Vagina (tissue), 2 donors: ENCODE measurements around the gene TNFRSF21. TPM values are rescaled to one million over a fixed set of nuclear protein-coding genes. Genes with fewer than 3 reads are reported as not detected.
"Not testable (repeated sequence)": the region's sequence is repeated elsewhere in the genome, so short reads cannot be mapped to it uniquely, and the experiment has no call there.

Source experiments
- DNase-seq, 2 donors: peaks; one replicate each; pipeline ENCODE4 v3.0.0-alpha.2; 2017; ENCODE audit errors: extremely low spot score in 2 of 2
- H3K27ac ChIP-seq: fragments of 200-600 bp; sonication (generic); one replicate; pipeline ENCODE4 v1.5.1; 2019
- H3K27me3 ChIP-seq: fragments of 200-600 bp; sonication (generic); one replicate; pipeline ENCODE4 v1.5.1; 2019
- H3K36me3 ChIP-seq, 2 donors: fragments of 200-600 bp; sonication (generic); one replicate each; pipeline ENCODE4 v1.5.1; 2017 to 2019
- H3K4me1 ChIP-seq: fragments of 200-600 bp; sonication (generic); one replicate; pipeline ENCODE4 v1.5.1; 2019
- H3K4me3 ChIP-seq, 2 donors: fragments of 200-600 bp; sonication (generic); 1 replicate in 1 of 2; 2 replicates in 1 of 2; pipeline ENCODE4 v1.5.1; 2016 to 2019
- H3K9me3 ChIP-seq: fragments of 200-600 bp; sonication (generic); one replicate; pipeline ENCODE4 v1.5.1; 2019
- POLR2A ChIP-seq, 2 donors: fragments of 450-650 bp; IDR thresholded peaks; one replicate each; pipeline ENCODE4 v1.6.1; 2017; ENCODE audit warnings: antibody characterized with exemption in 2 of 2, mild to moderate bottlenecking in 2 of 2, moderate library complexity in 2 of 2
- POLR2AphosphoS5 ChIP-seq, 2 donors: sonication (generic); formaldehyde crosslinking; IDR thresholded peaks; one replicate each; pipeline ENCODE4 v1.9.0; 2017; ENCODE audit warnings: antibody characterized with exemption in 2 of 2, mild to moderate bottlenecking in 2 of 2, low read depth in 1 of 2; ENCODE audit not compliant: insufficient read depth in 1 of 2
- intact Hi-C: fragments of 100-400 bp; cut with DNase I; formaldehyde crosslinking; loops from one replicate; pipeline ENCODE4 v1.15.1; 2023
- total RNA-seq: library from RNA; depleted of rRNA; stranded (reverse); fragments of >200 nt; gene quantifications from one replicate; pipeline ENCODE4 v1.2.3, GENCODE V29; 2016
- TF ChIP-seq, protein P1 (sequence below), 3 experiments: fragments of 450-650 bp in 2 of 3; fragments of 200-600 bp in 1 of 3; sonication (generic) in 1 of 3; IDR thresholded peaks; one replicate each; pipeline ENCODE4 v1.5.1; 2017 to 2019; ENCODE audit warnings: antibody characterized with exemption in 3 of 3, mild to moderate bottlenecking in 2 of 3, moderate library complexity in 2 of 3

Gene TNFRSF21
- total RNA-seq, 1 donor from 2014 or later: 30.4 TPM

DNA sequence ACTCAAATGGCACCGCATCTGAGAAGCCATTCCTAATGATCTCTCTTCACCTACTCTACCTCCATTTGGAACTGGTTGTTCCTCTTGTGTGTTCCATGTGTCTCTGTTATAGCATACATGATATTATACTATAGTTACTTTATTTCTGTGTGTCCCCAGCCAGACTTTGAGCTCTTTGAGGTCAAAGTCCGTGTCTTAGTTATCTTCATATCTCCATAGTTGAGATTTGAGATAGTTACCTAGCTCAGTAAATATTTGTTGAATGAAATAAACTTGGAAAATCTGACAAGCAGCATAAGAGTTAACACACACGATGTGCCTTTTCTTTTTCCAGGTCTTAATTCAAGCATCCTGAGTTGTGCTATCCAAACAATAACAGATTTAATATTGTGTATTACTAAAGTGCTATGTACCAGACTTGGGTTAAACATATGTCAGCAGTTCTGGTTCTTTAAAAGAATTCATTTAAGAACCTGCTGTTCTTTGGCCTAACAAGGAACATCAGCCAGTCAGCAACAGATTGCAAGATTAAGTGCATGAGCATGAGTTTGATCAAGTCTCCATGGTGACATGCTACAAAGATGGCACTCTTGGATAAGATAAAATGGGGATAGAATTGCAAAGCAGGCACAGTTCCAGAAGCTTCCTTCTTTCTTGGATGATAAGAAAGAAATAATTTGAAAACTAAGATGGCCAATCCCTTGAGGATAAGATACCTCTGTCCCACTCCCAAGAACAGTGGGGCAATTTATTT lies 8.7 kb upstream of the TNFRSF21 start:
- H3K27ac ChIP-seq: no peak overlapping the region
- no peaks in the 10 kb centered on the region for H3K9me3 ChIP-seq
- H3K27me3 ChIP-seq: no peaks in the 10 kb centered on the region
- H3K4me3 ChIP-seq: no peak overlapping the region
- H3K36me3 ChIP-seq: no peaks in the 10 kb centered on the region
- TF ChIP-seq POLR2AphosphoS5 (IDR thresholded peaks at IDR 0.05; ENCODE audit: insufficient read depth in 1 of 2, low read depth in 1 of 2): no peak
- TF ChIP-seq, protein P1, sequence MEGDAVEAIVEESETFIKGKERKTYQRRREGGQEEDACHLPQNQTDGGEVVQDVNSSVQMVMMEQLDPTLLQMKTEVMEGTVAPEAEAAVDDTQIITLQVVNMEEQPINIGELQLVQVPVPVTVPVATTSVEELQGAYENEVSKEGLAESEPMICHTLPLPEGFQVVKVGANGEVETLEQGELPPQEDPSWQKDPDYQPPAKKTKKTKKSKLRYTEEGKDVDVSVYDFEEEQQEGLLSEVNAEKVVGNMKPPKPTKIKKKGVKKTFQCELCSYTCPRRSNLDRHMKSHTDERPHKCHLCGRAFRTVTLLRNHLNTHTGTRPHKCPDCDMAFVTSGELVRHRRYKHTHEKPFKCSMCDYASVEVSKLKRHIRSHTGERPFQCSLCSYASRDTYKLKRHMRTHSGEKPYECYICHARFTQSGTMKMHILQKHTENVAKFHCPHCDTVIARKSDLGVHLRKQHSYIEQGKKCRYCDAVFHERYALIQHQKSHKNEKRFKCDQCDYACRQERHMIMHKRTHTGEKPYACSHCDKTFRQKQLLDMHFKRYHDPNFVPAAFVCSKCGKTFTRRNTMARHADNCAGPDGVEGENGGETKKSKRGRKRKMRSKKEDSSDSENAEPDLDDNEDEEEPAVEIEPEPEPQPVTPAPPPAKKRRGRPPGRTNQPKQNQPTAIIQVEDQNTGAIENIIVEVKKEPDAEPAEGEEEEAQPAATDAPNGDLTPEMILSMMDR (IDR thresholded peaks at IDR 0.05): no peak
- intact Hi-C loops: no loop called here
- H3K4me1 ChIP-seq: no peaks in the 10 kb centered on the region
- DNase-seq: no peak

DNA sequence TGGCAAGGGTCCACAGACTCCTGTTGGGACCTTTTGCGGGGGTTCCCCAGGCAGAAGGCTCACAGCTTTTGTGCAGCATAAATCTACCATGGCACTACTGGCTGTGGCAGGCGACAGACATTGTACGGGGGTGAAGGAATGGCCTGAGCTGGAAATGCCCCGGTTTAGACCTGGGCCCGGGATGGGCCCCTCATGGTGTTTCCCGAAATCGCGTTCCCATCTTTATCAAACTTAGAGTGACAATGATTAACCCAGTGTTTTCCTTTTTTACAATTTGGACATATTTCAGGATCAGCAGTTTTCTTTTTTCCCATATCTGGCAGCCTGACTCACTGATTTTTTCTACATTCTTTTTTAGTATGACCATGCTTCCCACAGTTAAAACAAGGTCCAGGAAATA lies 5.5 kb upstream of the TNFRSF21 start:
- H3K9me3 ChIP-seq, H3K4me3 ChIP-seq, DNase-seq, H3K27ac ChIP-seq, H3K4me1 ChIP-seq, intact Hi-C loops, H3K27me3 ChIP-seq, H3K36me3 ChIP-seq: not testable (repeated sequence)

DNA sequence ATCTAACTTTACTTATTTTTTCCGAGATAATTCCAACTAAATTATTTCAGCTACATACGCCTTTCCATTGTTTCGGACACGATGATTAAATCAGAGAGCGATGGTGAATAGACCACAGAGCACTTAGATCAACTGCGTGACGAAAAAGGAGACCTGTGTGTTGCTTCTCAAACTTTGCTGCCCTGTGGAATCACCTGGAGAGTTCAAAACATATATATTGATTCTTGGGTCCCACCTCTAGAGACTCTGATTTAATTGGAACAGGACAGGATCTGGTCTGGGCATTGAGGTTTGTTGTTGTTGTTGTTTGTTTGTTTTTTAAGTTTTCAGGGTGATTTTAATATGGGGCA lies 401 bp upstream of the TNFRSF21 start:
- no peaks in the 10 kb centered on the region for H3K9me3 ChIP-seq
- no peak for DNase-seq
- no peak for TF ChIP-seq POLR2AphosphoS5 (IDR thresholded peaks at IDR 0.05; ENCODE audit: insufficient read depth in 1 of 2, low read depth in 1 of 2)
- TF ChIP-seq, protein P1 (IDR thresholded peaks at IDR 0.05): peak in 1 of 3 experiments; percentile 2
- no peak for TF ChIP-seq POLR2A (IDR thresholded peaks at IDR 0.05)
- intact Hi-C loops: no loop called here
- H3K4me3 ChIP-seq: peak overlapping the region in 1 of 2 donors; percentile 62
- peaks cover 10% of the 10 kb centered on the region for H3K4me1 ChIP-seq
- H3K27me3 ChIP-seq: no peaks in the 10 kb centered on the region
- no peaks in the 10 kb centered on the region for H3K36me3 ChIP-seq
- H3K27ac ChIP-seq: no peak overlapping the region

DNA sequence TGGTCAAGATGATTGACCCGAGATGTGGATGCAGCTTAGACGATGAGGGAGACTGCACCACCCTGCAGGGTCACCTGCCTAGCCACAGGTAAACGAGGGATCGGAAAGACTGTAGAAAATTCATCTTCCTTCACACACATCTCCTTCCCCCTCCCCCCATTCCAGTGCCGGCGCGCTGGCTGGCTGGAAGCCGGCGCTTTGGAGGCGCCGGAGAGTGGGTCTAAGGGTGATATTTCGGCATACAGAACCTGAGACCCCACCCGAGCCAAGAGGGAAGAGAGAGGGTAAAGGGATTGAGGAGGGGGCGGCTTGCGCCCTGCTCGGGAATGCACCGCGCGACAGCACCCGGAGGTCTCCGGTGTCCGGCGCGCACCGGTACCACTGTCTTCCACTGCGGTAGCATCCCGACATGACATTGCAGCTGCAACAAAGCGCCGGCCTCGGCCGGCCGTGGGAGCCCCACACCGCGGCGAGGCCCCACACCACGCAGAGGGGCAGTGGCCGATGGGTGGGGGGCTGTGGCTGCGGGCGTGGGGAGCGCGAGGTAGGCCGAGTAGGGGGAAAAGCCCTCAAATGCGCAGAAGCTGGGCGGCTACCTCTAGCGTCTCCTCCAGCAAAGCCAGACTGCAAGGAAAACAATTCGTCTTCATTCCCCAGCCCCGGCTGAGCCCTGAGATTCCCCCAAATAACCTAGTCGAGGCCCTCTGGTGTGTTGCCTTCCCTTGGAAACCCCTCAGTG lies 984 bp downstream of the TNFRSF21 start:
- no peak for DNase-seq
- peak overlapping the region; percentile 65 for H3K27ac ChIP-seq

DNA sequence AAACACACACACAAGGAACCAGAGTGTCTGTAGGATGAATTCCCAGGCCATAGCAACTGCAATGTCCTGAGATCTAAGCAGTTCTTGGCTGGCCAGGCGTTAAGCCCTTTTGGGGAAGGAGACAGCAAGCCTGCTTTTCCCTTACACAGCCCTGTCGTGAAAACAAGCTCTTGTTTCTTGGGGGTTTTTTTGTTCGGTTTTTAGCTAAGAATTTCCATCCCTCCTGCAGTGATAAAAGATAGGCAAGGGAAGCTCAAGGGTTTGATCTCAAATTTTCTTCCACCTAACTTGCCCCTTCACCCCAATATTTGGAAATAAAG lies 1.5 kb downstream of the TNFRSF21 start:
- peaks cover 10% of the 10 kb centered on the region for H3K4me1 ChIP-seq
- H3K27me3 ChIP-seq: no peaks in the 10 kb centered on the region
- intact Hi-C loops: no loop called here
- TF ChIP-seq, protein P1 (IDR thresholded peaks at IDR 0.05): no peak
- no peak for TF ChIP-seq POLR2AphosphoS5 (IDR thresholded peaks at IDR 0.05; ENCODE audit: insufficient read depth in 1 of 2, low read depth in 1 of 2)
- no peak for TF ChIP-seq POLR2A (IDR thresholded peaks at IDR 0.05)
- H3K27ac ChIP-seq: no peak overlapping the region
- DNase-seq: no peak
- H3K9me3 ChIP-seq: no peaks in the 10 kb centered on the region
- peak overlapping the region; percentile 62 to 68 for H3K4me3 ChIP-seq
- H3K36me3 ChIP-seq: no peaks in the 10 kb centered on the region

More for the DNA sequence above, 984 bp downstream of the TNFRSF21 start:
- Histone ChIP-seq H3K9me3 (no peaks in the 10 kb centered on the region), H3K4me3 (peak overlapping the region; percentile 62 to 68), H3K36me3 (no peaks in the 10 kb centered on the region), H3K4me1 (peaks cover 10% of the 10 kb centered on the region), H3K27me3 (no peaks in the 10 kb centered on the region)
- TF ChIP-seq, protein P1 (IDR thresholded peaks at IDR 0.05): no peak
- TF ChIP-seq POLR2AphosphoS5 (IDR thresholded peaks at IDR 0.05; ENCODE audit: insufficient read depth in 1 of 2, low read depth in 1 of 2): peak in 1 of 2 donors; percentile 29
- intact Hi-C loops: no loop called here
